Measurements from ENCODE around the gene KPTN.

GRCh38 chr19:47428177-47428894 lies 55.7 kb downstream of the KPTN start:
- TF ChIP-seq TBX2 (CRISPR knock-in tag; IDR thresholded peaks at IDR 0.05; ENCODE audit: borderline replicate concordance) (no peak), SRSF4 (IDR thresholded peaks at IDR 0.05; ENCODE audit: low read depth, low read length, poor library complexity, severe bottlenecking) (no peak), BRCA1 (CRISPR knock-in tag; IDR thresholded peaks at IDR 0.05) (no peak), RAD21 (CRISPR knock-in tag; IDR thresholded peaks at IDR 0.05) (no peak), ELF4 (CRISPR knock-in tag; IDR thresholded peaks at IDR 0.05; ENCODE audit: borderline replicate concordance) (no peak), NFIC (IDR thresholded peaks at IDR 0.05; ENCODE audit: low read length) (no peak), RELA (CRISPR knock-in tag; IDR thresholded peaks at IDR 0.05) (no peak), ZNF317 (CRISPR knock-in tag; IDR thresholded peaks at IDR 0.05) (no peak), ISL2 (CRISPR knock-in tag; IDR thresholded peaks at IDR 0.05) (no peak)
- TF ChIP-seq, protein P1, sequence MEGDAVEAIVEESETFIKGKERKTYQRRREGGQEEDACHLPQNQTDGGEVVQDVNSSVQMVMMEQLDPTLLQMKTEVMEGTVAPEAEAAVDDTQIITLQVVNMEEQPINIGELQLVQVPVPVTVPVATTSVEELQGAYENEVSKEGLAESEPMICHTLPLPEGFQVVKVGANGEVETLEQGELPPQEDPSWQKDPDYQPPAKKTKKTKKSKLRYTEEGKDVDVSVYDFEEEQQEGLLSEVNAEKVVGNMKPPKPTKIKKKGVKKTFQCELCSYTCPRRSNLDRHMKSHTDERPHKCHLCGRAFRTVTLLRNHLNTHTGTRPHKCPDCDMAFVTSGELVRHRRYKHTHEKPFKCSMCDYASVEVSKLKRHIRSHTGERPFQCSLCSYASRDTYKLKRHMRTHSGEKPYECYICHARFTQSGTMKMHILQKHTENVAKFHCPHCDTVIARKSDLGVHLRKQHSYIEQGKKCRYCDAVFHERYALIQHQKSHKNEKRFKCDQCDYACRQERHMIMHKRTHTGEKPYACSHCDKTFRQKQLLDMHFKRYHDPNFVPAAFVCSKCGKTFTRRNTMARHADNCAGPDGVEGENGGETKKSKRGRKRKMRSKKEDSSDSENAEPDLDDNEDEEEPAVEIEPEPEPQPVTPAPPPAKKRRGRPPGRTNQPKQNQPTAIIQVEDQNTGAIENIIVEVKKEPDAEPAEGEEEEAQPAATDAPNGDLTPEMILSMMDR (CRISPR knock-in tag; IDR thresholded peaks at IDR 0.05), result no peak
